ENCODE data around the gene DAP.
"Not testable (repeated sequence)": the region's sequence is repeated elsewhere in the genome, so short reads cannot be mapped to it uniquely, and the experiment has no call there.

The DAP gene

GRCh38 chr5:10733426-10733825, 27.6 kb downstream of the DAP start:
- no peak for DNase-seq

- no peak for DNase-seq
Measured at GRCh38 chr5:10731913-10732312, 29.1 kb downstream of the DAP start.

DNA sequence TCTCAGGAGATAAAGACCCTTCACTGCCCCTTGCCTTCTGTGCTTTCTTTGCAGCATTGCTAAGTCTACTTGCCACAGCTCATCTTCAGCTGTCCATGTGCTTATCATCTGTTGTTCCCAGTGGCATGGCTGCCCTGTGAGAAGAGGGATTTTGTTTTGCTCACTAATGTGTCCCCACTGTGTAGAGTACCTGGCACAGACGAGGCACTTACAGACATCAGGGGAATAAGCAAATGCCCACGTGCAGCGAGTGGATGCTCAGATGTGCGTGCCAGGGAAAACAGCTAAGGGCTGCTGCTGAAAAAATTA, 31.0 kb downstream of the DAP start:
- DNase-seq, result no peak

- DNase-seq, result no peak
Measured at GRCh38 chr5:10729320-10730042, 31.6 kb downstream of the DAP start.

DNA sequence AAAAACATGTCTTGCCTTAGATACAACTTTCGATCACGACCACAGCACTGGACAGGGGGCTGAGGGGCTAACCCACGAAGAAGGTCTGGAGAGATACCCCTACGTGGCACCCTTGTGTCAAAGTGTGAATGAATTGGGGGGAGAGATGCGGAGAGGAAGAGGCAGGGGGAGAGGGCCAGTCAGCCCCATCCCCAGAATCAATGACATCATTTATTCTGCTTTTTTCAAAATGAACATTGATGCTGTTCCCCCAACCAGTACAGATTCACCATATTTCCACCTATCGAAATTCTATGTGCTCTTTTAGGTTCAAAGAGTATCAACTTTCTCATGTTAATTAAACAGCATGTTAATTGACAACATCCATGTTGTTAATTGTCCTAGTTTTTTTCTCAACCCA, 32.4 kb downstream of the DAP start:
- no peak for DNase-seq

DNA sequence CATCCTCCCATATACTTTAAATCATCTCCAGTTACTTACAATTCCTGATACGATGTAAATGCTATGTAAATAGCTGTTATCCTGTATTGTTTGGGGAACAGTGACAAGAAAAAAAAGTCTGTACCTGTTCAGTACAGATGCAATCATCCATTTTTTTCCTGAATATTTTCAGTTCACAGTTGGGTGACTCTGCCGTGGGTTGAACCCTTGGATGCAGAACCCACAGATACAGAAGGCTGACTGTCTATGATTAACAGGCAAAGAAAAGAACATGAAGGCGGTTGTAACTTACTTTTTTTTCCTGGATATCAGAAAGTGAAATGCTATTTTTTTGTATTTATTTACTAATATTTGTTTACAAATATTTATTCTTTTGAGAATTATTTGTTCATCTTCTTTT, 33.2 kb downstream of the DAP start:
- DNase-seq, result no peak

GRCh38 chr5:10726913-10727517, 34.0 kb downstream of the DAP start:
- DNase-seq, result no peak

- peak; percentile 11 for DNase-seq
Measured at GRCh38 chr5:10726179-10726912, 34.7 kb downstream of the DAP start.

DNA sequence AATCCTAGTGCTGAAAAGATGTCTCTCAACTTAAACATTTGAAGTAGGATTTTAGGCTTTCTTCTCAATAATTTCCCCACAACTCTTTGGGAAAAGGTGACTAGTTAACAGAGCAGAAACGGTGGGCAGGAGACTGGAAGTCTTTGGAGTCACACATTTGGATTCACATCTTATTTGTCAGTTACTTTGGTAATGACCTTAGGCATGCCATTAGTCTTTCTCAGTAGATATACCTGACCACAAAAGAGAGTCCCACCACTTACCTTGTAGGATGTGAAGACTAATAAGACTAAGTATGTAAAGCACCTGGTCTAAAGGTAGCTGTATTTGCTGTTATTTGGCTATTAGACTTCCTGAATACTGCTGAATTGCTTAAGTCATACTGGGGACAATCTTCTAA, 35.4 kb downstream of the DAP start:
- DNase-seq, result no peak

DNA sequence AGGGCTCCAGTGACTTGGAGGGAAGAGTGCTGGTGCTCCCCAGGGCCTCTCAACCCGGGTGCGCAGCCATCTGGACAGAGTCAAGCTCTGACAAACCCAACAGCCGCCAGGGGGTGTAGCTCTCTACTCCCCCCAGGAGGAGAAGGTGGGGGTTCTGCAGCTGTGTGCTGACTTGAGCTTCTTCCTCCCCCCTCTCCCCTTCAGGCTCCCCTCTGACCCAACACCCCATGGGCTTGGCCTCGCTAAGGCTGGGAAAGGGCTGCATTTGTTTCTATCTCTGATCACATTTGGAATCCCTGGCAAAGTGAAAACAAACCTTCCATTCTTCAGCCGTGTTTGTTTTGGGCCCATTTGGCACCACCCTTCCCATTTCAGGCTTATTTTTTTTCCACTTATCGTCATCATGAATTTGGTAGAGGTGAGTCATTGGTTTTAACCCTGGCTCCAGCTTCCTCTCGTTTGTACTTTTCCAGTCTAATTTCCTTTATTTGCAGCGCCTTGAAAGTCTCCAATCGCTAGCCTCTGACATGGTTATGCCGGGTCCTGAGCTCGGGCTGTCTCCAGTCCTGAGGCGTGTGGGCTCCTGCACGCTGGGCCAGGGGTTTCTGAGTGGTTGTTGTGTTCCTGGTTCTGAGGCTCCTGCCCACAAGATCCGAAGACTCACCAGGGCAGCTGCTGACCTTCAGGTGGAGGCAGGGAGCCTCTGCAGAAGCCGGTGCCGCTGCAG, 36.1 kb downstream of the DAP start:
- DNase-seq, result peak; percentile 78

DNA sequence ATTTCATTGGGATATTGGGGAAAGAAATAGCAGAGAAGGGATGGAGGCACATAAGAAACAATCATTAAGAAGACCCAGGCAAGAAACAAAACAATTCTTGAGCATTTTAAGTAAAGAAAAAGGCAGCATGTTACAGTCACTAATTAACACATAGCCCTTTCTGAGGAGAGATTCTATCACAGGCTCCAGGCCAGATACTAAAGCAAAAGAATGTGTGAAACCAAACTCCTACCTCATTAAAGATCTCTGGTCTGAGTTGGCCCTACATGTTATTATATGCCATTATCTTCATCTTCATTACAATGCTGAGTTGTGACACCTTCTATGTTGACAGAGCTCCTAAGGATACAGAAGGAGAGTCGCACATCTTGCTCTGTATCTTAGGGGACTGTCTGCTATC, 37.5 kb downstream of the DAP start:
- DNase-seq, result no peak

DNA sequence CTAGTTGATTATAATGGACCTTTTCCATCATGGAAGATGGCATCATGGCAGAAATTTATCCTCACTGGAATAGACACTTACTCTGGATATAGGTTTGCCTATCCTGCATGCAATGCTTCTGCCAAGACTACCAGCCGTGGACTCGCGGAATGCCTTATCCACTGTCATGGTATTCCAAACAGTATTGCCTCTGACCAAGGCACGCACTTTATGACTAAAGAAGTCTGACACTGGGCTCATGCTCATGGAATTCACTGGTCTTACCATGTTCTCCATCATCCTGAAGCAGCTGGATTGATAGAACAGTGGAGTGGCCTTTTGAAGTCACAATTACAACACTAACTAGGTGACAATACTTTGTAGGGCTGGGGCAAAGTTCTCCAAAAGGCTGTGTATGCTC, 40.3 kb downstream of the DAP start:
- DNase-seq, result not testable (repeated sequence)

GRCh38 chr5:10719965-10720364, 41.1 kb downstream of the DAP start:
- DNase-seq, result no peak

DNA sequence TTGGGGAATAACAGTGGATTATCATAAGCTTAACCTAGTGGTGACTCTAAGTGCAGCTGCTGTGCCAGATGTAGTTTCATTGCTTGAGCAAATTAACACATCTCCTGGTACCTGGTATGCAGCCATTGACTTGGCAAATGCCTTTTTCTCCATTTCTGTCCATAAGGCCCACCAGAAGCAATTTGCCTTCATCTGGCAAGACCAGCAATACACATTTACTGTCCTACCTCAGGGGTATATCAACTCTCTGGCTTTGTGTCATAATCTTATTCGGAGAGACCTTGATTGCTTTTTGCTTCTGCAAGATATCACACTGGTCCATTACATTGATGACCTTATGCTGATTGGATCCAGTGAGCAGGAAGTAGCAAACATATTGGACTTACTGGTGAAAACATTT, 42.4 kb downstream of the DAP start:
- not testable (repeated sequence) for DNase-seq

DNA sequence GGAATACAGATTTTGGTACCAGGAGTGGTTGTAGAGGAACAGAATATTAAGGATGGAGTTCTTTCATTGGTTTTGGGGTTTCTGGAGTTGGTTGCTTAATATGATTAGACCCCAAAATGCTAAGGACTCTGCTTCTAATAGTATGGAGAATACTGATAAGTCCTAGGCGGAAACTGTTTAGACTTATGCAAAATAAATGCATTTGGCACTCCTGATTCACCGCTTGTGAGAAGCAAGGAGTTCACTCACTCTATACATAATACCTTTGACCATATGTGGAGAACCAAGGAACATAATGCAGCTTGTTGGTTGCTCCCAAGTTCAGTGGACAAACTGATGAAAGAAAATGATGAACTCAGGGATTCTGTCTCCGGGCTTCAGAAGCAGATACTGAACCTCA, 44.2 kb downstream of the DAP start:
- not testable (repeated sequence) for DNase-seq

DNA sequence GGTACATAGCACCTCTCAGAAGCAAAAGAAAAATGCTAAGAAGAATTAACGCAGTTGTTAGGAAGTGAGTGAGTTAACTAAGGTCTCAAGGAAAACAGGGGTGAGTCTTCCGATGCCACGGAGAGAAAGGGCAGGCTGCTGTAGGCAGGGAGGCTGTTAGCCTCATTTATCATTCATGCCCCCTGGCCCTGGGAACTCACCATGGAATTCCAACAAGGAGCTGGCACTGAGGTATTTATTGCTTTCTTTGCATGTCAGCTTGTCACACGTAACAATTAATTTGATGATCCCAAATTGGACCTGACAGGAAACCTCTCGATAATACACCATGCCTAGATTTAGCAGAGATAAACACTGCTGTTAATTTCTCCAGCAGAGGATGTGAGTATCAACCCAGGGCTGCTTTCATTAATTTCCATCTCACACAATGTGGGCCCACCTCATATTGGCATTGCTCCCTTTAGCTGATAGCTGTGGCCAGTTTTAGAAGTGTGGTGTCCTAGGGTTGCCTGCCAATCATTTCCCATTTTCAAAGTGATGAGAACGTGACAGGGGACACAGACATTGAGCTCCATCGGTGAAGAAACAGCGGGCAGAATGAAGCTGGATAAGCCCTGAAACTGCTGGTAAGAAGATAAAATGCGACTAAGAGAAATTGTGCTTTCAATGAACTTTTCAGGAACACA, 45.3 kb downstream of the DAP start:
- DNase-seq, result no peak

DNA sequence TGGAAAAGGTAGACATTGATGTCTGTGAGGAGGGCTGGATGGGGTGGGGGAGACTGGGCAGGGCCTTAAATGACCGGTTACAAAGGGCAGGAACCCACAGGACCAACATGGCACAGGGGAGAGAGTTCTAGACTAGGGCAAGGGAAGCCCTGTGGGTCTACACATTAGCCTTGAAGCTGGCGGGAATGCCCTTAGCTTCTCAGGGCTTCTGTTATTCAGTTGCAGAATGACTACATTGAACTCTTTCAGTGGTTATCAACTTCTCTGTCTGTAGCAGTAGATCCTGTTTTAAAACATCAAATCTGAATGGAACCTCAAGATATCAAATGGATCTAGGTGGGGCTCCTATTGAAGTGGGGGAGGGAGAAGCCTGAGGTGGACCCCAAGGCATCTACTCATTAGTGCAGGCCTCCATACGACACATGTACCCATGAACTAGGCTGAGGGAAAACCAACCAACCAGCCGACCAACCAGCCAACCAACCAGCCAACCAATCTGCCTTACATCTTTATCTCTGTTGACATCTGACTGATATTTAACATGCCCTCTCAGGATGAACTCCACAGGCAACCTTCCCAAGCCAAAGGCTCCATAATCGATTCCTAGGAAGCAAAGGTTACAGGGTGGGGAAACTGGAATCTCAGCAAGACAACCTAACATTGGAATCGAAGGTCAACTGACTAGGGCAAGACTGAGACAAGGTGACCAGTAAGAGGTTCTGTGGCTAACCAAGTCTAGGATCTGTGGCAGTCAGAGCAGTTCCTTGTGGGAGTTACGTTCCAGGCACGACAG, 48.3 kb downstream of the DAP start:
- no peak for DNase-seq

DNA sequence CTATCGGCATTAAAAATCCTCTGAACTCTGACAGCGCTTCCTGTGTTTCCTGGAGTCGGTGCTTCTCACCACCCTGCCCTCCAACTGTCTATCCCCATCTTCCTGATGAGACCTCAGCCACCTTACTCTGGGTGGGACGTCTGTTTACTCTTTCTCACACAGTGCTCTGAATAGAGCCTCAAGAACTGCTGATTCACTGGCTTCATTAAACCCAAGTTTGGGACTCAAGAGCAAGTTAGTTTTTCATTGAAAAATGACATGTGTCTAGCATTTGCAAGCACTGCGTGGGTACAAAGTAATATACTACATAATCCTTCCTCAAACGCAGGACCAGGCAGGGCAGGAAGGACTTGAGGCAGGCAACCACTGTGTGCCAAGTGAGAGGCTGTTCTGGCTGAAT, 49.5 kb downstream of the DAP start:
- DNase-seq, result no peak

DNA sequence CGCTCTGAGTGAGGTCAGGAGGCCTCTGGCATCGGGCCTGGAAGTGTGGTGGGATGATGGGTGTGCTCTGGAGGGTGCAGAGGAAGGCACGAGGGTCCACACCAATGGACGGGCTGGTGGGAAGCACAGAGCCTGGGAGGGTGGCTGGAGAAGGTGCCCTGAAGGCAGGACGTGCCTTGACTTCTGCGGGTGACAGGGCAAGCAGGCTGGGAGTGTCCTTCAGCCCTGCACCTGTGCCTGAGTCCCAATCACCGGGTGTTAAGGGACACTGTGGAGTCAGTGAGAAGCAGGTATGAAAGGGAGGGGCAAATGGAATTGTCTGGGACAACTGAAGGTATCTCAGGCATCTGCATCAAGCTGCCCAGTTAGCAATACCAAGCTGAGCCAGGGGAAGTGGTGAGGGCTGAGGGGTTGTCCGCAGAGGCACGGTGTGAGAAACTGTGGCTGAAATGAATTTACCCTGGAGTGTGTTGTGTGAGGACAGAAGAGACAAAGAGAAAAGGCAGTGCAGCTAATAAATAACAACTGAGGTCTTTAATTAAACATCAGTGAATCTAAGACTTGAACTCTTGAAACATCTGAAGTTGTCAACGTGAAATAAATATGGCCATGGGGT, 50.4 kb downstream of the DAP start:
- no peak for DNase-seq

DNA sequence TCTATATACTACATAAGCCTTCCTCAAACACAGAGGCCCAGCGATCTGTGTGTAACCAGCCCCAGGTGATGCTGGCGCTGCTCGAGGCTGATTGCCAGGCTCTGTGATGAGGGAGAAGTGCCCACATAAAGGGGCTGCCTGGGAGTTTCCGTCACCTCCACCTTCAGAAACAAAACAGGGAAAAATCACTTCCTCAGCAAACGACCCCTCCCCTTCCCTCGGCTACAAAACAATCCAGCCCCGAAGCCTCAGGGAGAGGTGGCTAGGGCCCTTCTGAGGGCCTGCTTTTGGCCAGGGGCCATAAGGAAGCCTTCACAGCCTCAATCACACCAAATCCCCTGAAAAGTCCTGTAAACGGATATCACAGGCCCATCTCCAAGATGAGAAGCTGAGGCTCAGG, 51.1 kb downstream of the DAP start:
- DNase-seq, result no peak

- DNase-seq, result no peak
Measured at GRCh38 chr5:10709409-10709808, 51.6 kb downstream of the DAP start.
